ENCODE data around the gene LZTS2.
A peak's percentile ranks its signal among the peaks of the same experiment; 100 is the strongest.

Gene LZTS2

GRCh38 chr10:101052285-101052684 is 52.7 kb downstream of the LZTS2 start:
- no peak overlapping the region for H3K27ac ChIP-seq (ENCODE audit: extremely low read depth, low read depth, low read length)
- TF ChIP-seq ZNF23 (tag by site-specific recombination; IDR thresholded peaks at IDR 0.05; ENCODE audit: borderline replicate concordance) (no peak), ZNF600 (tag by site-specific recombination; IDR thresholded peaks at IDR 0.05) (peak; percentile 81), ZNF2 (tag by site-specific recombination; IDR thresholded peaks at IDR 0.05) (0 out of 2 replicates have a peak, but pooled peaks have one; percentile 22), ZBTB17 (tag by site-specific recombination; IDR thresholded peaks at IDR 0.05) (0 out of 2 replicates have a peak, but pooled peaks have one; percentile 10), ZBTB48 (tag by site-specific recombination; IDR thresholded peaks at IDR 0.05) (no peak), ZNF335 (tag by site-specific recombination; conservative IDR thresholded peaks at IDR 0.05) (peak; percentile 51), OSR2 (tag by site-specific recombination; IDR thresholded peaks at IDR 0.05) (no peak), ZNF660 (tag by site-specific recombination; IDR thresholded peaks at IDR 0.05) (no peak), BCL11A (tag by site-specific recombination; IDR thresholded peaks at IDR 0.05; ENCODE audit: low read depth) (no peak), ZNF837 (tag by site-specific recombination; IDR thresholded peaks at IDR 0.05) (no peak), ZNF140 (tag by site-specific recombination; IDR thresholded peaks at IDR 0.05) (peak; percentile 47; the same call in 1 of the 2 replicates), ZNF19 (tag by site-specific recombination; IDR thresholded peaks at IDR 0.05; ENCODE audit: low read depth) (no peak), ZNF488 (tag by site-specific recombination; IDR thresholded peaks at IDR 0.05) (no peak), ZNF266 (tag by site-specific recombination; IDR thresholded peaks at IDR 0.05; ENCODE audit: low read depth) (no peak), ZNF513 (tag by site-specific recombination; IDR thresholded peaks at IDR 0.05) (no peak), ZEB2 (tag by site-specific recombination; IDR thresholded peaks at IDR 0.05) (peak; percentile 51; the same call in 1 of the 2 replicates), ZNF76 (tag by site-specific recombination; IDR thresholded peaks at IDR 0.05; ENCODE audit: borderline replicate concordance, low read depth) (no peak)
- H3K36me3 ChIP-seq (ENCODE audit: control insufficient read depth in 2 of 2, insufficient read depth in 1 of 2, low read length in 2 of 2), result peaks cover 11 to 16% of the 10 kb centered on the region in 2 experiments; a peak in 2 of 3 replicates
- H3K4me3 ChIP-seq (ENCODE audit: low read depth, low read length), result no peak overlapping the region
- POLR2A ChIA-PET, result interaction anchor here (0.5 to 2.3 kb wide), 3 partner anchors 9 to 440 kb away, joined by 3 to 10 read pairs (median 6); partner anchors contain the start of gene KAZALD1
- H3K9me3 ChIP-seq (ENCODE audit: control insufficient read depth, insufficient read depth, low read depth, low read length), result no peaks in the 10 kb centered on the region
- CTCF ChIA-PET, result interaction anchor here (0.7 to 7.0 kb wide), 14 partner anchors 7 to 367 kb away, joined by 3 to 96 read pairs (median 7); partner anchors contain the start of genes KAZALD1, PDZD7 and SFXN3
- peaks cover 6% of the 10 kb centered on the region; the same call in 1 of the 2 replicates for H3K4me1 ChIP-seq (ENCODE audit: control insufficient read depth, insufficient read depth, low read length)

- no peaks in the 10 kb centered on the region for H3K9me3 ChIP-seq (ENCODE audit: control insufficient read depth, insufficient read depth, low read depth, low read length)
- CTCF ChIA-PET, result interaction anchor here (0.6 to 7.0 kb wide), 4 partner anchors 12 to 347 kb away, joined by 3 to 96 read pairs (median 29); no protein-coding TSS in a partner anchor
- H3K4me1 ChIP-seq (ENCODE audit: control insufficient read depth, insufficient read depth, low read length), result peaks cover 6% of the 10 kb centered on the region; the same call in 1 of the 2 replicates
- TF ChIP-seq ZNF404 (tag by site-specific recombination; IDR thresholded peaks at IDR 0.05) (no peak), ZNF266 (tag by site-specific recombination; IDR thresholded peaks at IDR 0.05; ENCODE audit: low read depth) (no peak), SCRT1 (tag by site-specific recombination; IDR thresholded peaks at IDR 0.05; ENCODE audit: borderline replicate concordance) (no peak), KLF9 (tag by site-specific recombination; IDR thresholded peaks at IDR 0.05; ENCODE audit: low read depth) (no peak), ZNF610 (tag by site-specific recombination; IDR thresholded peaks at IDR 0.05; ENCODE audit: borderline replicate concordance) (no peak), GLI4 (tag by site-specific recombination; IDR thresholded peaks at IDR 0.05) (no peak), ZNF639 (tag by site-specific recombination; IDR thresholded peaks at IDR 0.05) (no peak), ZFP41 (tag by site-specific recombination; IDR thresholded peaks at IDR 0.05; ENCODE audit: borderline replicate concordance) (no peak), ZNF626 (tag by site-specific recombination; IDR thresholded peaks at IDR 0.05) (no peak), ZIC2 (tag by site-specific recombination; IDR thresholded peaks at IDR 0.05) (no peak), ZNF521 (tag by site-specific recombination; IDR thresholded peaks at IDR 0.05) (no peak), SCRT2 (tag by site-specific recombination; IDR thresholded peaks at IDR 0.05) (no peak), ZNF624 (tag by site-specific recombination; IDR thresholded peaks at IDR 0.05) (no peak), ZNF488 (tag by site-specific recombination; IDR thresholded peaks at IDR 0.05) (no peak), KLF16 (tag by site-specific recombination; IDR thresholded peaks at IDR 0.05) (no peak), ZNF548 (tag by site-specific recombination; IDR thresholded peaks at IDR 0.05) (no peak)
- POLR2A ChIA-PET, result interaction anchor here (1.0 kb wide), 1 partner anchor 11 kb away, joined by 5 read pairs; no protein-coding TSS in a partner anchor
- no peak overlapping the region for H3K4me3 ChIP-seq (ENCODE audit: low read depth, low read length)
- H3K27ac ChIP-seq (ENCODE audit: extremely low read depth, low read depth, low read length), result no peak overlapping the region
- H3K36me3 ChIP-seq (ENCODE audit: control insufficient read depth in 2 of 2, insufficient read depth in 1 of 2, low read length in 2 of 2), result peaks cover 13 to 21% of the 10 kb centered on the region in 2 experiments; a peak in 2 of 3 replicates
These were observed 53.9 kb downstream of the LZTS2 start for GRCh38 chr10:101053516-101053915.
